ENCODE data around the gene MORN4. TPM values are rescaled to one million over a fixed set of nuclear protein-coding genes. Genes with fewer than 3 reads are reported as not detected.

The MORN4 gene
- total and polyA plus RNA-seq, 2 of the 13 experiments (the other 11 are each of a cell fraction or from before 2014, with no cell fraction given), result 3.4 to 9.1 TPM

GRCh38 chr10:97584060-97584797 is 49.1 kb downstream of the MORN4 start, which contains the start of gene HOGA1 (continued):
- TF ChIP-seq ZNF512 (CRISPR knock-in tag; IDR thresholded peaks at IDR 0.05) (no peak), ZNF513 (CRISPR knock-in tag; conservative IDR thresholded peaks at IDR 0.05) (no peak), MBD4 (IDR thresholded peaks at IDR 0.05; ENCODE audit: borderline replicate concordance, low read length) (no peak), FOXO1 (CRISPR knock-in tag; IDR thresholded peaks at IDR 0.05) (no peak), ATF5 (CRISPR knock-in tag; IDR thresholded peaks at IDR 0.05; ENCODE audit: low read depth) (no peak), RNF219 (CRISPR knock-in tag; IDR thresholded peaks at IDR 0.05) (no peak), RFX3 (CRISPR knock-in tag; IDR thresholded peaks at IDR 0.05) (no peak), PAF1 (CRISPR knock-in tag; IDR thresholded peaks at IDR 0.05) (no peak), SKI (IDR thresholded peaks at IDR 0.05; ENCODE audit: partially characterized antibody) (no peak), ZBTB25 (CRISPR knock-in tag; IDR thresholded peaks at IDR 0.05) (no peak), ZNF780A (CRISPR knock-in tag; IDR thresholded peaks at IDR 0.05) (no peak), SRSF4 (IDR thresholded peaks at IDR 0.05; ENCODE audit: low read depth, low read length, poor library complexity, severe bottlenecking) (no peak), ZNF572 (CRISPR knock-in tag; IDR thresholded peaks at IDR 0.05) (no peak; the same call in 1 of the 2 replicates), CREB1 (IDR thresholded peaks at IDR 0.05) (no peak), CREB1 (CRISPR knock-in tag; IDR thresholded peaks at IDR 0.05) (no peak), ZNF703 (CRISPR knock-in tag; IDR thresholded peaks at IDR 0.05; ENCODE audit: borderline replicate concordance) (no peak), RXRA (CRISPR knock-in tag; IDR thresholded peaks at IDR 0.05) (0 out of 2 replicates have a peak, but pooled peaks have one; percentile 14), ZFX (CRISPR knock-in tag; IDR thresholded peaks at IDR 0.05; ENCODE audit: low read depth) (peak; percentile 89), MXD1 (CRISPR knock-in tag; IDR thresholded peaks at IDR 0.05) (no peak), RXRB (CRISPR knock-in tag; IDR thresholded peaks at IDR 0.05; ENCODE audit: borderline replicate concordance) (no peak), IKZF1 (IDR thresholded peaks at IDR 0.05) (no peak)

Measured in HepG2 (cell line).